Neural cell (in vitro differentiated cells): ENCODE measurements around the gene DHX34.

ENCODE experiments used
- POLR2AphosphoS5 ChIP-seq: IDR thresholded peaks from 2 replicates; pipeline ENCODE4 v1.6.1; 2012
- TF ChIP-seq, protein P1 (sequence below): IDR thresholded peaks from 2 replicates; pipeline ENCODE4 v1.6.1; 2012; ENCODE audit warnings: borderline replicate concordance

DNA sequence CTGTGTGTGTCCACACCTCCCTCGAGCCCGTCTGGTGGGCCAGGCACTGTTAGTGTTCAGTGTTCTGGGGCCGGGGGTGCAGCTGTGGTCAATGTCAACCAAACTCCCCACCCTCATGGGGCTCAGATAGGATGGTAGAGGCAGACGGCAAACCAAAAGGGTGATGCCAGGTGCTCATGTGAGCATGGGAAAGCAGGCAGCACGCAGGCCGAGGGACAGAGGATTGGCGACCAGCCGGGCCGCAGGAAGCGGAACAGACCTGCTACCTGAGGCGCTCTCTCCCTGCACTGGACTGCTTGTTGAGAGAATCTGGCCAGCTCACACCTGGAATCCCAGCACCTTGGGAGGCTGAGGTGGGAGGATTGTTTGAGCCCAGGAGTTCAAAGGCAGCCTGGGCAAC, 29.1 kb downstream of the DHX34 start:
- TF ChIP-seq POLR2AphosphoS5: no peak
- TF ChIP-seq, protein P1, sequence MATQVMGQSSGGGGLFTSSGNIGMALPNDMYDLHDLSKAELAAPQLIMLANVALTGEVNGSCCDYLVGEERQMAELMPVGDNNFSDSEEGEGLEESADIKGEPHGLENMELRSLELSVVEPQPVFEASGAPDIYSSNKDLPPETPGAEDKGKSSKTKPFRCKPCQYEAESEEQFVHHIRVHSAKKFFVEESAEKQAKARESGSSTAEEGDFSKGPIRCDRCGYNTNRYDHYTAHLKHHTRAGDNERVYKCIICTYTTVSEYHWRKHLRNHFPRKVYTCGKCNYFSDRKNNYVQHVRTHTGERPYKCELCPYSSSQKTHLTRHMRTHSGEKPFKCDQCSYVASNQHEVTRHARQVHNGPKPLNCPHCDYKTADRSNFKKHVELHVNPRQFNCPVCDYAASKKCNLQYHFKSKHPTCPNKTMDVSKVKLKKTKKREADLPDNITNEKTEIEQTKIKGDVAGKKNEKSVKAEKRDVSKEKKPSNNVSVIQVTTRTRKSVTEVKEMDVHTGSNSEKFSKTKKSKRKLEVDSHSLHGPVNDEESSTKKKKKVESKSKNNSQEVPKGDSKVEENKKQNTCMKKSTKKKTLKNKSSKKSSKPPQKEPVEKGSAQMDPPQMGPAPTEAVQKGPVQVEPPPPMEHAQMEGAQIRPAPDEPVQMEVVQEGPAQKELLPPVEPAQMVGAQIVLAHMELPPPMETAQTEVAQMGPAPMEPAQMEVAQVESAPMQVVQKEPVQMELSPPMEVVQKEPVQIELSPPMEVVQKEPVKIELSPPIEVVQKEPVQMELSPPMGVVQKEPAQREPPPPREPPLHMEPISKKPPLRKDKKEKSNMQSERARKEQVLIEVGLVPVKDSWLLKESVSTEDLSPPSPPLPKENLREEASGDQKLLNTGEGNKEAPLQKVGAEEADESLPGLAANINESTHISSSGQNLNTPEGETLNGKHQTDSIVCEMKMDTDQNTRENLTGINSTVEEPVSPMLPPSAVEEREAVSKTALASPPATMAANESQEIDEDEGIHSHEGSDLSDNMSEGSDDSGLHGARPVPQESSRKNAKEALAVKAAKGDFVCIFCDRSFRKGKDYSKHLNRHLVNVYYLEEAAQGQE: no peak
